Measurements from ENCODE around the gene KCNG2. TPM values are rescaled to one million over a fixed set of nuclear protein-coding genes. Genes with fewer than 3 reads are reported as not detected.

The KCNG2 gene
- total and polyA plus RNA-seq, 2 of the 8 experiments (the other 6 are each of a cell fraction or from before 2014, with no cell fraction given): 0.19 to 0.74 TPM

DNA sequence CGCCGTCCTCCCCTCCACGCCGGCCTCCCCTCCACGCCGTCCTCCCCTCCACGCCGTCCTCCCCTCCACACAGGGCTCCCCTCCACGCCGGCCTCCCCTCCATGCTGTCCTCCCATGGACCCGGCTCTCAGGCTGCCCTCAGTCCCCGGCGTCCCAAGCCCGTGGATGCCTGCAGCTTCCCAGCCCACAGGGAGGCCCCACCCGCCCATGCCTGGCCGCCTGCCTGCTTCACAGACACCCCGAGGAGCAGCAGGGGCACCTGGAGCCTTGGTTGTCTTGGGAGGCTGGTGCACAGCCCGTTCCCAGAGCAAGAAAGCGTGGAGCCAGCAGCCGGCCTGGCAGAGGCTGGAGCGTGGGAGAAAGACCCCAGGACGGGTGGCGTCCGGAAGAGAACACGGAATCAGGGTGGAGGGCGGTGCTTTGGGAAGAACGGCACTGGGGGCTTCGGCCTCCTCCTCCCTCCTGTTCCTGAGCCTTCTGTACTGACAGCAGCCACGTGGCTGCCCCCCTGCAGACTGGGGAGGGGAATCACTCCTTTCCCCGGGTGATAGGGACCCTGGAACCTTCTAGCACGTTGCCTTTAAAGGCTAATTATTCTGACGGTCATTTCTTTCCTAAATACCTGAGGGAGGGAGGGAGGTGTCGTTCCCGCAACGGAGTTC, 26.2 kb upstream of the KCNG2 start (continued):
- TF ChIP-seq CHD7 (IDR thresholded peaks at IDR 0.05; ENCODE audit: insufficient replicate concordance, low read length) (no peak), MAFK (IDR thresholded peaks at IDR 0.05; ENCODE audit: low read depth, low read length) (no peak), RAD21 (IDR thresholded peaks at IDR 0.05 in 1 of 2, conservative IDR thresholded peaks at IDR 0.05 in 1 of 2; ENCODE audit: low read depth in 2 of 2, low read length in 2 of 2) (no peak), SAP30 (IDR thresholded peaks at IDR 0.05; ENCODE audit: insufficient read depth, insufficient replicate concordance, low read length) (no peak), SIRT6 (IDR thresholded peaks at IDR 0.05; ENCODE audit: low read length) (no peak), CHD2 (IDR thresholded peaks at IDR 0.05; ENCODE audit: low read length) (no peak), CHD1 (IDR thresholded peaks at IDR 0.05; ENCODE audit: low read depth, low read length) (no peak), SUZ12 (IDR thresholded peaks at IDR 0.05; ENCODE audit: low read length) (no peak), RBBP5 (IDR thresholded peaks at IDR 0.05; ENCODE audit: borderline replicate concordance, low read depth, low read length) (no peak), SIX5 (IDR thresholded peaks at IDR 0.05; ENCODE audit: low read depth, low read length) (no peak), RXRA (IDR thresholded peaks at IDR 0.05; ENCODE audit: insufficient read depth, low read depth, low read length) (no peak)

Measured in H1 (cell line).